Type B pancreatic cell (in vitro differentiated cells): Measurements from ENCODE around the gene LRIF1. TPM values are rescaled to one million over a fixed set of nuclear protein-coding genes. Genes with fewer than 3 reads are reported as not detected.

Experiments
- DNase-seq: peaks from one replicate; pipeline ENCODE4 v3.0.0; 2021; ENCODE audit warnings: mixed read lengths; ENCODE audit not compliant: unreplicated experiment; ENCODE audit errors: extremely low spot score
- H3K27ac Mint-ChIP-seq: 2 replicates; pipeline ENCODE4 v1.8.0; 2021; ENCODE audit warnings: mild to moderate bottlenecking, mixed read lengths
- H3K27me3 Mint-ChIP-seq: 2 replicates; pipeline ENCODE4 v1.8.0; 2021; ENCODE audit warnings: mixed read lengths
- H3K36me3 Mint-ChIP-seq: 2 replicates; pipeline ENCODE4 v1.8.0; 2021; ENCODE audit warnings: mixed read lengths
- H3K4me1 Mint-ChIP-seq: one replicate; pipeline ENCODE4 v1.8.0; 2021; ENCODE audit warnings: mixed read lengths; ENCODE audit not compliant: unreplicated experiment
- H3K4me3 Mint-ChIP-seq: 2 replicates; pipeline ENCODE4 v1.8.0; 2021; ENCODE audit warnings: mild to moderate bottlenecking, mixed read lengths
- H3K9me3 Mint-ChIP-seq: 2 replicates; pipeline ENCODE4 v1.8.0; 2021; ENCODE audit warnings: mixed read lengths
- total RNA-seq: library from RNA; stranded (reverse); gene quantifications from 2 replicates; pipeline ENCODE4 v1.2.1, GENCODE V29; 2021; ENCODE audit warnings: low replicate concordance
- TF ChIP-seq, protein P1 (sequence below): fragments of 200-600 bp; sonication (generic); conservative IDR thresholded peaks from 2 replicates; pipeline ENCODE4 v1.5.0; 2021; ENCODE audit warnings: antibody characterized with exemption, mild to moderate bottlenecking

LRIF1 gene
- total RNA-seq, 1 donor from 2014 or later, result 10.1 TPM

DNA sequence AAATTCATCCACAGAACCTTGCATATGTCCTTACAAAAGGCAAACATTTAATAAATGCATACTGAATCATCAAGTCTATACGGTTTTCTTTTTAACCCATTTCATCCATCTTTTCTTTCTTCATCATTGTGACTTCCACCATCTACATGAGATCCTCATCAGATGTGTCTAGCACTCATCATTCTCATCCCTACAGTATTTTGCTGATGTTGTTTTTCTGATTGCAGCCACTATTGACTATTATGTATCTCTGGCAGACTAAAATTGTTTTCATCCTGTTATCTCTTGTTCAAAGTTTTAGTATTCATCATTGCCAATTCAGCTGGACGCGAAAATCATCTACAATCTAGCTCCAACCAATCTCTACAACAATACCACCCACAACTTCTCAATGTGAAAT, 5.9 kb downstream of the LRIF1 start:
- no peaks in the 10 kb centered on the region for H3K4me1 Mint-ChIP-seq
- H3K27ac Mint-ChIP-seq, result no peak overlapping the region
- TF ChIP-seq, protein P1, sequence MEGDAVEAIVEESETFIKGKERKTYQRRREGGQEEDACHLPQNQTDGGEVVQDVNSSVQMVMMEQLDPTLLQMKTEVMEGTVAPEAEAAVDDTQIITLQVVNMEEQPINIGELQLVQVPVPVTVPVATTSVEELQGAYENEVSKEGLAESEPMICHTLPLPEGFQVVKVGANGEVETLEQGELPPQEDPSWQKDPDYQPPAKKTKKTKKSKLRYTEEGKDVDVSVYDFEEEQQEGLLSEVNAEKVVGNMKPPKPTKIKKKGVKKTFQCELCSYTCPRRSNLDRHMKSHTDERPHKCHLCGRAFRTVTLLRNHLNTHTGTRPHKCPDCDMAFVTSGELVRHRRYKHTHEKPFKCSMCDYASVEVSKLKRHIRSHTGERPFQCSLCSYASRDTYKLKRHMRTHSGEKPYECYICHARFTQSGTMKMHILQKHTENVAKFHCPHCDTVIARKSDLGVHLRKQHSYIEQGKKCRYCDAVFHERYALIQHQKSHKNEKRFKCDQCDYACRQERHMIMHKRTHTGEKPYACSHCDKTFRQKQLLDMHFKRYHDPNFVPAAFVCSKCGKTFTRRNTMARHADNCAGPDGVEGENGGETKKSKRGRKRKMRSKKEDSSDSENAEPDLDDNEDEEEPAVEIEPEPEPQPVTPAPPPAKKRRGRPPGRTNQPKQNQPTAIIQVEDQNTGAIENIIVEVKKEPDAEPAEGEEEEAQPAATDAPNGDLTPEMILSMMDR, result no peak
- no peak for DNase-seq
- H3K4me3 Mint-ChIP-seq, result no peak overlapping the region
- H3K27me3 Mint-ChIP-seq, result no peaks in the 10 kb centered on the region
- peaks cover 6% of the 10 kb centered on the region for H3K9me3 Mint-ChIP-seq
- H3K36me3 Mint-ChIP-seq, result peaks cover 21% of the 10 kb centered on the region

DNA sequence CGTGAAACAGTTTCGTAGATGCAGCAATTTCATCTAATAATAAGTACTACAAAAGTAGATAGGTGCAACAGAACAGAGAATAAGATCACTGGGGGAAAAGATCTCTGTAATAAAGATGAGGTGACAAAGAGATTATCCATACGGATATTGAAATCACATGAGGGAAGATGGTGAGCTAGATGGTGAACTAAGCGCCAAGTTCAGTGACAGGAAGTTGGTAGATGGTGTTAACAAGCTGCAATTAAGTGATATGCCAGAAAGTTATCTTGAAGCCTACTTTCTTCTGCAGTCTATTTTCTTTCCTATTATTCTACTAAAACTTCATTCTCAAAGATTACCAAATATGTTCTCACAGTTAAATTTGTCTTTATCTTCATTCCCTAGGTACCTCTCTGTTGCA, 7.1 kb downstream of the LRIF1 start:
- TF ChIP-seq, protein P1, result no peak

DNA sequence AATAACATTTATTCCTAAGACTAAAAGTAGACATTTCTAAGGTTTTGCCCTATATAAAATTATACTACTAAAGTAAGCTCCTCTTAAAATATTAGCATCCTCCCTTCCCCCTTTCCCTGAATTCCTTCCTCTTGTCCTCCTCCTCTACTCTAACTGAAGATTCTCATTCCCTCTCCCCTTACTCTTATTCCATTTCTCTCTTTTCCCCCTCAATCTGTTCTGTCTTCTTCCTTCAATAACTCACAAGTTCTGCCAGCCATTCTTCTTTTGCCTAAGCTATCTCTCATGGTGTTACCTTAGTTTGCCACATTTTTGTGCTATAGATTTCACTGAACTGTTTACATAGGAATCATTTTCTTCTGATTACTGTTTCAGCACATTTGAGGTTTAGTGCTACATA, 10.7 kb downstream of the LRIF1 start:
- H3K9me3 Mint-ChIP-seq, result peaks cover 4% of the 10 kb centered on the region
- no peaks in the 10 kb centered on the region for H3K27me3 Mint-ChIP-seq
- H3K27ac Mint-ChIP-seq, result no peak overlapping the region
- TF ChIP-seq, protein P1, result no peak
- H3K36me3 Mint-ChIP-seq, result peaks cover 29% of the 10 kb centered on the region
- no peak overlapping the region for H3K4me3 Mint-ChIP-seq
- H3K4me1 Mint-ChIP-seq, result no peaks in the 10 kb centered on the region
- DNase-seq, result no peak

More for the DNA sequence above, 7.1 kb downstream of the LRIF1 start:
- no peak for DNase-seq
- Mint-ChIP-seq H3K27ac (no peak overlapping the region), H3K4me1 (no peaks in the 10 kb centered on the region), H3K36me3 (peaks cover 18% of the 10 kb centered on the region), H3K27me3 (no peaks in the 10 kb centered on the region), H3K4me3 (no peak overlapping the region), H3K9me3 (peaks cover 6% of the 10 kb centered on the region)

DNA sequence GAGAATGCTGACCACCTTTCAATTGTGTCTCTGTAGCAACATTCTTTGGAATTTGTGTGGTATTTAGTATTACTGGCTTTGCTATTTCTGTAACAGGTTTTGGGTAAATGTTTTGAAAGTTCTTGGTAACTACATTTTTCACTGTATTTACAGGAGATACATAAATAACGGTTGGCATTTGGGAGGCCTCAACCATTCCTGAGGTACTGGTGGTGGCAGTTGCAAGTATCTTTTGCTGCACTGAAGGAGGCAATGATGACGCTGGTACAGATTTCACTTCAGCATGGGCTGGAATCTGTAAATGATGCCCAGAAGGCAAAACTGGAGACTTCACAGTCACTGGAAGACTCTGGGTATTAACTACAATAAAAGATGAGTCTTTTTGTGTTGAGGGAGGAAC, 11.7 kb downstream of the LRIF1 start:
- Mint-ChIP-seq H3K9me3 (peaks cover 4% of the 10 kb centered on the region), H3K36me3 (peaks cover 32% of the 10 kb centered on the region), H3K4me3 (no peak overlapping the region), H3K27ac (no peak overlapping the region), H3K4me1 (no peaks in the 10 kb centered on the region), H3K27me3 (no peaks in the 10 kb centered on the region)
- TF ChIP-seq, protein P1, result no peak
- DNase-seq, result no peak

DNA sequence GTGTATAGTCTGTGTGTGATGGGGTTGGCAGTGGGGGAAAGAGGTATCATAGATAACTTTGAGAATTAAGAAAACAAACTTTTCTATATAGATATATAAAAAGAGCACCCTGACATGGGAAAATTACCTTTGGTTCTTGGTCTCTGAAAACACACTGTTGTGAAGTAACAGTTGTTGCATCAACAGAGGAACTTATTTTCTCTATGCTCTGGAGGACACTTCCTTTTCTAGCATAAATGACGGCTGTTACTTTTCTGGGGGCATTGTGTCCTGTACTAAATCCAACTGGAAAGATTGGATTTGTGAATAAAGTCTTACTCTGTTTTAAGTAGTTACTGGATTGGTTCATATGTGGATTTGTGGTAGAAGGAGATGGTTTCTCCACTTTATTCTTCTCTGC, 12.6 kb downstream of the LRIF1 start:
- no peak overlapping the region for H3K4me3 Mint-ChIP-seq

More for the DNA sequence above, 12.6 kb downstream of the LRIF1 start:
- Mint-ChIP-seq H3K27me3 (no peaks in the 10 kb centered on the region), H3K36me3 (peaks cover 36% of the 10 kb centered on the region), H3K9me3 (peaks cover 4% of the 10 kb centered on the region), H3K4me1 (no peaks in the 10 kb centered on the region), H3K27ac (no peak overlapping the region)
- TF ChIP-seq, protein P1, result no peak
- no peak for DNase-seq
